HG03520 (cell line): ENCODE results near the gene RBP7.
A peak's percentile ranks its signal among the peaks of the same experiment; 100 is the strongest.
"Not testable (repeated sequence)": the region's sequence is repeated elsewhere in the genome, so short reads cannot be mapped to it uniquely, and the experiment has no call there.

Experiments used
- ATAC-seq: cut with Tn5 transposase; IDR thresholded peaks from one replicate; pipeline ENCODE4 v1.9.1; 2021; ENCODE audit warnings: mild to moderate bottlenecking, moderate library complexity; ENCODE audit not compliant: unreplicated experiment

Gene RBP7

GRCh38 chr1:10028956-10029500 is 32.0 kb downstream of the RBP7 start:
- not testable (repeated sequence) for ATAC-seq

GRCh38 chr1:10031461-10031860 is 34.4 kb downstream of the RBP7 start:
- no peak for ATAC-seq

GRCh38 chr1:10032590-10033358 is 35.7 kb downstream of the RBP7 start, which contains the start of gene UBE4B:
UBE4B (plus strand) TSS chr1:10032958; CDS start chr1:10033671, 713 bp downstream.
- ATAC-seq: peak; percentile 95

- no peak for ATAC-seq
These were observed 36.4 kb downstream of the RBP7 start for GRCh38 chr1:10033359-10033845.

- ATAC-seq: no peak
These were observed 45.7 kb downstream of the RBP7 start for GRCh38 chr1:10042746-10043145.

- no peak for ATAC-seq
These were observed 48.7 kb downstream of the RBP7 start for GRCh38 chr1:10045480-10046355.

- ATAC-seq: no peak
These were observed 49.5 kb downstream of the RBP7 start for GRCh38 chr1:10046356-10047085.

GRCh38 chr1:10048601-10049000 is 51.6 kb downstream of the RBP7 start:
- ATAC-seq: no peak

- no peak for ATAC-seq
These were observed 53.6 kb downstream of the RBP7 start for GRCh38 chr1:10050611-10051010.

- ATAC-seq: no peak
These were observed 54.6 kb downstream of the RBP7 start for GRCh38 chr1:10051656-10052055.

GRCh38 chr1:10052347-10052746 is 55.3 kb downstream of the RBP7 start:
- ATAC-seq: no peak

- ATAC-seq: no peak
These were observed 57.4 kb downstream of the RBP7 start for GRCh38 chr1:10054465-10054864.

- ATAC-seq: no peak
These were observed 59.6 kb downstream of the RBP7 start for GRCh38 chr1:10056599-10056987.

GRCh38 chr1:10057343-10057742 is 60.3 kb downstream of the RBP7 start:
- ATAC-seq: no peak

GRCh38 chr1:10057796-10058195 is 60.8 kb downstream of the RBP7 start:
- no peak for ATAC-seq

- ATAC-seq: no peak
These were observed 62.3 kb downstream of the RBP7 start for GRCh38 chr1:10059342-10059718.

- no peak for ATAC-seq
These were observed 63.5 kb downstream of the RBP7 start for GRCh38 chr1:10060311-10061100.

GRCh38 chr1:10061276-10061675 is 64.2 kb downstream of the RBP7 start:
- no peak for ATAC-seq

GRCh38 chr1:10063878-10064277 is 66.8 kb downstream of the RBP7 start:
- ATAC-seq: no peak
